A549 (cell line): ENCODE measurements around the gene TRAPPC13.
"Not testable (repeated sequence)": the region's sequence is repeated elsewhere in the genome, so short reads cannot be mapped to it uniquely, and the experiment has no call there.

ENCODE experiments used
- BHLHE40 ChIP-seq: IDR thresholded peaks from 2 replicates; pipeline ENCODE4 v1.6.1; 2012; ENCODE audit warnings: low read depth, low read length, inconsistent platforms
- RARB ChIP-seq: fragments of 250-450 bp; sonication (Bioruptor Pico); IDR thresholded peaks from 2 replicates; pipeline ENCODE4 v1.8.0; 2021; ENCODE audit warnings: mild to moderate bottlenecking, moderate library complexity
- TF ChIP-seq, protein P1 (sequence below): IDR thresholded peaks from 2 replicates; pipeline ENCODE4 v1.6.1; 2012
- TF ChIP-seq, protein P2 (sequence below): fragments of >200 bp; sonication (Bioruptor Twin); formaldehyde crosslinking; IDR thresholded peaks from 3 replicates; pipeline ENCODE4 v1.6.1; 2016

DNA sequence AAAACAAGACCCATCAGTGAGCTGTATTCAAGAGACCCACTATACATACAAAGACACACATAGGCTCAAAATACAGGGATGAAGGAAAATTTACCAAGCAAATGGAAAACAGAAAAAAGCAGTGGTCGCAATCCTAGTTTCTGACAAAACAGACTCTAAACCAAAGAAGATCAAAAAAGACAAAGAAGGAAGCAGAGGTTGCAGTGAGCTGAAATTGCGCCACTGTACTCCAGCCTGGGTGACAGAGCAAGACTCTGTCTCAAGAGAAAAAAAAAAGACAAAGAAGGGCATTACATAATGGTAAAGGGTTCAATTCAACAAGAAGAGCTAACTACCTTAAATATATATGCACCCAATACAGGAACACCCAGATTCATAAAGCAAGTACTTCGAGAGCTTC is 51.2 kb downstream of the TRAPPC13 start:
- TF ChIP-seq, protein P1, sequence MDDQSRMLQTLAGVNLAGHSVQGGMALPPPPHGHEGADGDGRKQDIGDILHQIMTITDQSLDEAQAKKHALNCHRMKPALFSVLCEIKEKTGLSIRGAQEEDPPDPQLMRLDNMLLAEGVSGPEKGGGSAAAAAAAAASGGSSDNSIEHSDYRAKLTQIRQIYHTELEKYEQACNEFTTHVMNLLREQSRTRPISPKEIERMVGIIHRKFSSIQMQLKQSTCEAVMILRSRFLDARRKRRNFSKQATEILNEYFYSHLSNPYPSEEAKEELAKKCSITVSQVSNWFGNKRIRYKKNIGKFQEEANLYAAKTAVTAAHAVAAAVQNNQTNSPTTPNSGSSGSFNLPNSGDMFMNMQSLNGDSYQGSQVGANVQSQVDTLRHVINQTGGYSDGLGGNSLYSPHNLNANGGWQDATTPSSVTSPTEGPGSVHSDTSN, result not testable (repeated sequence)
- not testable (repeated sequence) for TF ChIP-seq BHLHE40; RARB (CRISPR knock-in tag)
- TF ChIP-seq, protein P2, sequence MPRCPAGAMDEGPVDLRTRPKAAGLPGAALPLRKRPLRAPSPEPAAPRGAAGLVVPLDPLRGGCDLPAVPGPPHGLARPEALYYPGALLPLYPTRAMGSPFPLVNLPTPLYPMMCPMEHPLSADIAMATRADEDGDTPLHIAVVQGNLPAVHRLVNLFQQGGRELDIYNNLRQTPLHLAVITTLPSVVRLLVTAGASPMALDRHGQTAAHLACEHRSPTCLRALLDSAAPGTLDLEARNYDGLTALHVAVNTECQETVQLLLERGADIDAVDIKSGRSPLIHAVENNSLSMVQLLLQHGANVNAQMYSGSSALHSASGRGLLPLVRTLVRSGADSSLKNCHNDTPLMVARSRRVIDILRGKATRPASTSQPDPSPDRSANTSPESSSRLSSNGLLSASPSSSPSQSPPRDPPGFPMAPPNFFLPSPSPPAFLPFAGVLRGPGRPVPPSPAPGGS, result not testable (repeated sequence)
